Loucy (cell line): ENCODE results near the gene TAS2R50.

ENCODE experiments used
- EZH2phosphoT487 ChIP-seq: fragments of 200-600 bp; IDR thresholded peaks from 2 replicates; pipeline ENCODE4 v1.6.1; 2018; ENCODE audit warnings: antibody characterized with exemption, mild to moderate bottlenecking, moderate library complexity, borderline replicate concordance
- TF ChIP-seq, protein P1 (sequence below): fragments of 200-600 bp; sonication (generic); conservative IDR thresholded peaks from 2 replicates; pipeline ENCODE4 v1.5.1; 2014; ENCODE audit warnings: mild to moderate bottlenecking, antibody characterized with exemption, low read length

DNA sequence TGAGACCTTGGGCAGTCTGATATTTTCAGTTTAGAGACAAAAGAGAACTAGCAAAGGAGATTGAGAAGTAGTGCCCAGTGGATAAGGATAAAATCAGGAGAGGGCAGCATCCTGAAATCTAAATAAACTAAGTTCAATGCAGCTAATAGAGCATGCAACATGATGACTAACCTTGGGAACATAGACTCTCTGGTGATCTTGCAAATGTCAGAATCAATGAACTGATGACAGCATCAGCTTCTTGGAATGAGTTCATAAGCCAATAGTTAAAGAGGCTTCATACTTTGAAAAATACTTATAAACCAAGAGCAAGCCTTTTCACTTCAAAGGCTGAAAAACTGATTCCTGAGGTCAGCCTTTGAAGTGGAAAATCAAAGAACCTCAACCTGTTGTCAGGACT is 27.5 kb upstream of the TAS2R50 start:
- TF ChIP-seq, protein P1, sequence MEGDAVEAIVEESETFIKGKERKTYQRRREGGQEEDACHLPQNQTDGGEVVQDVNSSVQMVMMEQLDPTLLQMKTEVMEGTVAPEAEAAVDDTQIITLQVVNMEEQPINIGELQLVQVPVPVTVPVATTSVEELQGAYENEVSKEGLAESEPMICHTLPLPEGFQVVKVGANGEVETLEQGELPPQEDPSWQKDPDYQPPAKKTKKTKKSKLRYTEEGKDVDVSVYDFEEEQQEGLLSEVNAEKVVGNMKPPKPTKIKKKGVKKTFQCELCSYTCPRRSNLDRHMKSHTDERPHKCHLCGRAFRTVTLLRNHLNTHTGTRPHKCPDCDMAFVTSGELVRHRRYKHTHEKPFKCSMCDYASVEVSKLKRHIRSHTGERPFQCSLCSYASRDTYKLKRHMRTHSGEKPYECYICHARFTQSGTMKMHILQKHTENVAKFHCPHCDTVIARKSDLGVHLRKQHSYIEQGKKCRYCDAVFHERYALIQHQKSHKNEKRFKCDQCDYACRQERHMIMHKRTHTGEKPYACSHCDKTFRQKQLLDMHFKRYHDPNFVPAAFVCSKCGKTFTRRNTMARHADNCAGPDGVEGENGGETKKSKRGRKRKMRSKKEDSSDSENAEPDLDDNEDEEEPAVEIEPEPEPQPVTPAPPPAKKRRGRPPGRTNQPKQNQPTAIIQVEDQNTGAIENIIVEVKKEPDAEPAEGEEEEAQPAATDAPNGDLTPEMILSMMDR: no peak
- no peak for TF ChIP-seq EZH2phosphoT487
